Measurements from ENCODE around the gene FCGR2B.
A peak's percentile ranks its signal among the peaks of the same experiment; 100 is the strongest.

Gene FCGR2B

DNA sequence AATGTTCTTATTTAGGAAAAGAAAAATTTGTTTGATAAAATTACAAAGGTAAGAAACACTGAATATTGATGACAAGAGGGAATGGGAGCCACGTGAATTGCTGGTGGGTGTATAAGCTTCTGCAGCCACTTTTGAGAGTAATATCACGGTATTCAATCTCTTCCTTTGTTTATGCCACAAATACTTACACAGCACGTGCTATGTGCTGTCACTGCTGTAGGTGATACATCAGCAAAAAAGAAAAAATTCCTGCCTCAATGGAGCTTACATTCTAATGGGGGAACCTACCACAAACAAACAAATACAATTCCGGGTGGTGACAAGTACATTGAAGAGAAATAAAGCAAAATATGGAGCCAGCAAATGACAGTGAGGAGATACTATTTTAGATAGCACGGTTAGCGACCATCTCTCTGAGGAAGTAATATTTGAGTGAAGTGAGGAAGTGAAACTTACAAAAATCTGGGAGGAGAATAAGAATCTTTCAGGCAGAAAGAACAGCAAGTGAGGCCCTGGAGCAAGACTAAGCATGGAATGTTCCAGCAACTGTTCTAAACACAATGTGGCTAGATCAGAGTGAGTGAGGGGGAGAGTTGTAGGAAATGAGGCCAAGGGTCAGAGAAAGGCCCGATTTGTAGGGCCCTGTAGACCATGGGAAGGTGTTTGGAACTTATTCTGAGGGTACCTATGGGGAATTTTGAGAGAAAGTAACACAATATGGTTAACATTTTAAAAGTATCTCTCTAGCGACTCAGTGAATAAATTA is 55.8 kb downstream of the FCGR2B start:
- H3K4me3 ChIP-seq (ENCODE audit: low read depth, low read length): no peak overlapping the region
- TF ChIP-seq, protein P1, sequence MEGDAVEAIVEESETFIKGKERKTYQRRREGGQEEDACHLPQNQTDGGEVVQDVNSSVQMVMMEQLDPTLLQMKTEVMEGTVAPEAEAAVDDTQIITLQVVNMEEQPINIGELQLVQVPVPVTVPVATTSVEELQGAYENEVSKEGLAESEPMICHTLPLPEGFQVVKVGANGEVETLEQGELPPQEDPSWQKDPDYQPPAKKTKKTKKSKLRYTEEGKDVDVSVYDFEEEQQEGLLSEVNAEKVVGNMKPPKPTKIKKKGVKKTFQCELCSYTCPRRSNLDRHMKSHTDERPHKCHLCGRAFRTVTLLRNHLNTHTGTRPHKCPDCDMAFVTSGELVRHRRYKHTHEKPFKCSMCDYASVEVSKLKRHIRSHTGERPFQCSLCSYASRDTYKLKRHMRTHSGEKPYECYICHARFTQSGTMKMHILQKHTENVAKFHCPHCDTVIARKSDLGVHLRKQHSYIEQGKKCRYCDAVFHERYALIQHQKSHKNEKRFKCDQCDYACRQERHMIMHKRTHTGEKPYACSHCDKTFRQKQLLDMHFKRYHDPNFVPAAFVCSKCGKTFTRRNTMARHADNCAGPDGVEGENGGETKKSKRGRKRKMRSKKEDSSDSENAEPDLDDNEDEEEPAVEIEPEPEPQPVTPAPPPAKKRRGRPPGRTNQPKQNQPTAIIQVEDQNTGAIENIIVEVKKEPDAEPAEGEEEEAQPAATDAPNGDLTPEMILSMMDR (conservative IDR thresholded peaks at IDR 0.05; ENCODE audit: low read depth, low read length): no peak
- DNase-seq (ENCODE audit: low read depth): no peak

DNA sequence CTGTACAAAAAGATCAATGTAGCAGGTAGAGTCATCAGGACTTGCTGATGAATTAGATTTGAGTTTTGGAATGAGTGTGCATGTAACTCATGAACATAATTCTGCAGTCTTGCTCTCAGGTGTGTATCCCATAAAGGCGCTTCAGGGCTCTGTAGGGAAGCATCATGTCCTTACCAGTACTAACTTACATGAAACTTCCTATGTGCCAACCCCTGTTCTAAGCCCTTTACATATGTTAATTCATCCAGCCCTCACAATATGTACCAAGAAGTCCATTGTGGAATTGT is 56.3 kb downstream of the FCGR2B start:
- TF ChIP-seq, protein P1 (conservative IDR thresholded peaks at IDR 0.05; ENCODE audit: low read depth, low read length): no peak
- no peak for DNase-seq (ENCODE audit: low read depth)
- no peak overlapping the region for H3K4me3 ChIP-seq (ENCODE audit: low read depth, low read length)

DNA sequence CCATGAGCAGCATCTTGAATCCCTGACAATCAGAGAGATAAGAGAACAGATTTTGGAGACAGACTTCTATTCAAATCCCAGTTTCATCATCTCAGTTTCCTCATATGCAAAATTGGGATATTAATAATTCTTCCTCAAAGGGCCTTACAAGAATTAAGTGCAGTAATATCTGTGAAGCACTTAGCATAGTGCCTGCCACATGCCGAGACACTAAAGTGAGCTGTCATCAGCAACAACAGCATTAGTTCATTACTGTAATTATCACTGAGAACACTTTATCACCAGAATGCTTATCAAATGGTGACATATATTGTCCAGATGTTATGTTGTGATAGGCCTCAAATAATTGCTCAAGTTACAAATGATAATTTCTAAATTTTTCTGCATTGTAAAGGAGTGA is 57.5 kb downstream of the FCGR2B start:
- DNase-seq (ENCODE audit: low read depth): no peak
- H3K4me3 ChIP-seq (ENCODE audit: low read depth, low read length): no peak overlapping the region
- TF ChIP-seq, protein P1 (conservative IDR thresholded peaks at IDR 0.05; ENCODE audit: low read depth, low read length): no peak

DNA sequence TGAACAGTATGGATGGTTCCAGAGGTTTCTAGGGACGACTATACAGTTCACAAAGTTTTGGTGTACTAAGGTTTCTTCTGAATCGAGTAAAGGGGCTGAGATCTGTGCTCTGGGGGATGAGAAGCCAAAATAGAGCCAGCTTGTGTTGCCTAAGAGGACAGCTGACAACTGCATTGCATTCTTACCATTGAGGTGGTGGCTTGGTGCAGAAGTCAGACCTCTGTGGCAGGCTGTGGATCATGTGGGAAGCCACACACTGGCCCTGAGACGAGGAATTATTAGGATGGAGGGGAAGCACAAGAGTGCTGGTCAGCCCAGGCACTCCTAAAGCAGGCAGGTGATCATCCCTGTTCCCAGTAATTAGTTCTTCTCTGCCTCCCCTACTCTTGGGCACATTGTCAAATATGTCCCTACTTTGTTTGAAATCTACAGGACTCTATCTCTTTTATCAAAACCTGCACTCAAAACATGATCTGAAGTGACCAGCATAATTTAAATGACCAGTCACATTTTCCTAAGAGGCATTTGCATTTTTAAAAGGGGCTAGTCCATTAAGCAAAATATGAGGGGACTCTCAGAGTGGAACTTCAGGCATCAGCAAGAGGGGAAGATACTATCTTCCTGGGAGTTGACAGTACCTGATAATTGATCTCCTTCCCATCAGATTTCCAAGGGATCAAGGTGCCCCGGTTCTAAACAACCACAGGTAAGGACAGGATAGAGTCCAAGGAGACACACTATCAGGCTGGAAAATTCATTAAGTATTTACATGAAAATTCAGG is 58.2 kb downstream of the FCGR2B start, which contains the start of gene FCRLB:
TSS of gene FCRLB (plus strand) at position 589 of the 782 bp plus-strand sequence. CDS start 1,129 bp downstream, outside the sequence.
- DNase-seq (ENCODE audit: low read depth): no peak
- H3K4me3 ChIP-seq (ENCODE audit: low read depth, low read length): no peak within 1 kb of the TSS
- TF ChIP-seq, protein P1 (conservative IDR thresholded peaks at IDR 0.05; ENCODE audit: low read depth, low read length): no peak

DNA sequence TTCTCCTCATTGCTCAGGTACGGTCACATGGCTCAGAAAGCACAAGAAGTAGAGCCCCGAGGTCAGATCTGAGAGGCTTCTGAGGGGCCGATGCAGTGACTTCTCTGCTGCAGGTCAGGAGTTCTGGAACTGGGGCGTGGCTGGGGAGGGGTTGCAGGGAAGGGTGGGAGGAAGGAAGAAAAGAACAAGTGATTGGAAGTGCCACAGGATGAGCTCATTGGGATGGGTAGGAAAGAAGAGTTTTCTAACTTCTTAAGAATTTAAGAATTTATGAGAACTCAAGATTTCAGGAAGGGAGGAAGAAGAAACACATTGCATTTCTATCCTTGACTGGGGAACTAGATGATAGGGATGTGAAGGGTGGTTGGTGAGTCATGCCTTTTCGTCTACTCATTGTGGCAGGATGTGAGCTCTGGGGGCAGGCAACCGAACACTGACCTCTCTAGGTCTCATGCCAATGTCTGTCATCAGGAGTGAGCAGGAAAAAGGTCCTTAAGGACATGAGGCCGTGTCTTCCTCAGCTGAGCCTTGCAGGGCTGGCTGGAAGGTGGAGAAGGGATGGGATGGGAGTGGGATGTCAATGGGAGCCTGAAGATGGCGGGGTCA is 58.9 kb downstream of the FCGR2B start:
- TF ChIP-seq, protein P1 (conservative IDR thresholded peaks at IDR 0.05; ENCODE audit: low read depth, low read length): no peak
- H3K4me3 ChIP-seq (ENCODE audit: low read depth, low read length): no peak overlapping the region
- peak; percentile 78 for DNase-seq (ENCODE audit: low read depth)

DNA sequence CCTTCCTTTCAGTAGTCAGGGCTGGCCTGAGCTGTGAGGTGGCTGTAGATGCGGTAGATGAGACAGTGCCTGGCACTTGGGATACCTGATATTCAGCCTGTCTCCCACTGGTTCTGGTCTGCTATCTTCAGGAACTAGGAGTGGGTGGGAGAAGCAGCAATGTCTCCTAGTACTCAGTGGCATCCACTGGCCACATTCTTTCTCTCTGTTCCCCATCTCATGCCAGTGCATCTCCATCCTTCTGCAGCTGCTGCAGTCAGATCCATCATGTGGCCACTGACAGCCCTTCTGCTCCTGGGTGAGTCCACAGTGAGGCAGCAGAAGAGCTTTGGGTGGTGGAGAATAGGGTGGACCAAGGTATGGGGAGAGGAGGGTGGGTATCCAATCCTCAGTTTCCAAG is 59.5 kb downstream of the FCGR2B start:
- DNase-seq (ENCODE audit: low read depth): no peak
- TF ChIP-seq, protein P1 (conservative IDR thresholded peaks at IDR 0.05; ENCODE audit: low read depth, low read length): no peak
- H3K4me3 ChIP-seq (ENCODE audit: low read depth, low read length): no peak overlapping the region
